GM18868 (cell line): ENCODE data around the gene CSPG4.
A peak's percentile ranks its signal among the peaks of the same experiment; 100 is the strongest.
"Not testable (repeated sequence)": the region's sequence is repeated elsewhere in the genome, so short reads cannot be mapped to it uniquely, and the experiment has no call there.

Source experiments
- ATAC-seq: cut with Tn5 transposase; IDR thresholded peaks from one replicate; pipeline ENCODE4 v1.9.1; 2021; ENCODE audit warnings: mild to moderate bottlenecking, moderate library complexity; ENCODE audit not compliant: unreplicated experiment

CSPG4 gene

GRCh38 chr15:75742346-75742745 is 29.7 kb upstream of the CSPG4 start:
- ATAC-seq, result not testable (repeated sequence)

DNA sequence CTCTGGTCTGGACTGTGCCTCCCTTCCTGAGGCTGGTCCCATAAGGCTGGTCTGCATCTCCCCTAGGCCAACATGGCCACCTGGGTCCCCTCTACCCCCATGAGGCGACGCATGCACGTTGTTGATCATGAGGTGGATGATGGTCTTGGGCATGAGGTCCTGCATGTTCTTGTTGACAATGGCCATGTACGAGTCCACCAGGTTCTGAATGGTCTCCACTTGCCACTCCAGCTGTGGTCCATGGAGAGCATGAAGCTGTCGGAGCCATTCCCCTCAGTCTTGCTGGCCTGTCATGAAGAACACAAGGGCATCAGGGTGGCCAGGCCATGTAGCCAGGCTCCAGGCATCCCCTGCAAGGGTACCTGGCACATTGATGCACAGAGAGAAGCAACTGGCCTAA is 27.1 kb upstream of the CSPG4 start:
- ATAC-seq, result no peak

DNA sequence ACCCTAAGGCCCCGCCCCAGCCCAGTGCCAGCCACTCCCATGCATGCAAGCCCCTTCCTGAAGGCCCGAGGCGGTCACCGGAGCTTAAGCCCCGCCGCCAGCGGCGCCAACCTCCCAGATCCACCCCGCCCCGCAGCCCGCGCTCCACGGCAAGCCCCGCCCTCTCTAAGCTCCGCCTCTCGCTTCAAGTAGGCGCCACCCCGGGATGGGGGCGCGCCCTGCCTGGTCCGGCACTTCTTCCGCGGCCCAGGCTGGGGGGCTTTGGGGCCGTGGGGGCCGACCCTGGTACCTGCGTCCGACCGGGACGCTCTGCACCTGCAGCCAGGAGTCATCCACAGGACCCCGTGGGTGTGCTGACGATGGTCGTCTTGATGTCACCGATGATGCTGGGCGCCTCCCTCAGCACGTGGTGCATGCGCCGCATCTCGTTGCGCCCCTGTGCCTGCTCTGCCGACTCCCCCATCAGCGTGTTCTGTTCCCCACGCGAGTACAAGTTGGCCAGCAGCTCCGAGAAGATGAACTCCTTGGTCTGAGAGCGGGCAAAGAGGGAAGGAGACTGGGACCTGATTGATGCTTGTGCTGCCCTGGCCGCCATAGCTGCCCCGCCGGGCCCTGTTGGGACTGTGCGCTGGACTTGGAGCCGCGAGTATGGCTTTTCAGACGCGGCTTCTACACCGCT is 26.1 kb upstream of the CSPG4 start:
- ATAC-seq, result peak; percentile 96

GRCh38 chr15:75738014-75738646 is 25.5 kb upstream of the CSPG4 start:
- ATAC-seq, result peak; percentile 22

DNA sequence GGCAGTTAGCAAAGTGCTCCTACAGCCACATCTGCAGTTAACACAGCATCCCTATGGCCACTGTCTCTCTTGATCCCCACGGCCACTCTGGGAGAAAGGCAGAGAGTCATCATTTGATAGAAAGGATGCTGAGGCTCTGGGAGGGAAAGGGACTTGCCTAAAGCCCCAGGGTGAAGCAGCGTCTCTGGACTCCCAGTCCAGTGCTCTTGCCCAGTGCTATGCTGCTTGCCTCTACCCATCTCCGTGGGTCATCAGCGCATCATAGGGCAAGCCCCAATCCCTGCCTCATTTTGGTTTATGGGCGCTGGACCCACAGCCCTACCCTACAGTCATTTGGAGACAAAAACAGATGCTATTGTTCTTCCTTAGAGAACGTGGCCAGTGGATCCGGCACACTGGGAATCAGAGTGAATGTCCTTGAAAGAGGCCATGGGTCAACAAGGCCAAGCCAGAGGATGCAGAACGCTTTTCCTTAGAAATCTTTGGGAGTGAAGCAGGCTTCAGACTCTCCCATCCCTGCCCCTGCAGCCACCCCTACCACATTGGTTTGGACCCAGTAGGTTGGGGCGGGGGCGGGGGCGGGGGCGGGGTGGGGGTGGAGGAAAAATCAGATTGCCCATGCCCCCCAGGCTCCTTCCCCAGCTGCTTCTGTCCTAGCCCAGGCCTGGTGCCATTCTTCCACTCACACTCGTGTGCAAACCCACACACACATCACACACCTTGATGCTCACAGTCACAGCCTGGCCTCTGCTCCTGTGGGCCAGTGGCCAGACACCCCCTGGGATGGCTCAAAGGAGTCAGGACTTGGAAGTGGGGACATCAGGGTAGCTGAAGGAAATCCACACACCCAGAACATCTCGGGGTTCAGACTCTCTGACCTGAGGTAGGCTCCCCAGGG is 24.7 kb upstream of the CSPG4 start:
- not testable (repeated sequence) for ATAC-seq

GRCh38 chr15:75736256-75736655 is 23.6 kb upstream of the CSPG4 start:
- ATAC-seq, result no peak

- ATAC-seq, result not testable (repeated sequence)
Measured at GRCh38 chr15:75734861-75735760, 22.5 kb upstream of the CSPG4 start.

DNA sequence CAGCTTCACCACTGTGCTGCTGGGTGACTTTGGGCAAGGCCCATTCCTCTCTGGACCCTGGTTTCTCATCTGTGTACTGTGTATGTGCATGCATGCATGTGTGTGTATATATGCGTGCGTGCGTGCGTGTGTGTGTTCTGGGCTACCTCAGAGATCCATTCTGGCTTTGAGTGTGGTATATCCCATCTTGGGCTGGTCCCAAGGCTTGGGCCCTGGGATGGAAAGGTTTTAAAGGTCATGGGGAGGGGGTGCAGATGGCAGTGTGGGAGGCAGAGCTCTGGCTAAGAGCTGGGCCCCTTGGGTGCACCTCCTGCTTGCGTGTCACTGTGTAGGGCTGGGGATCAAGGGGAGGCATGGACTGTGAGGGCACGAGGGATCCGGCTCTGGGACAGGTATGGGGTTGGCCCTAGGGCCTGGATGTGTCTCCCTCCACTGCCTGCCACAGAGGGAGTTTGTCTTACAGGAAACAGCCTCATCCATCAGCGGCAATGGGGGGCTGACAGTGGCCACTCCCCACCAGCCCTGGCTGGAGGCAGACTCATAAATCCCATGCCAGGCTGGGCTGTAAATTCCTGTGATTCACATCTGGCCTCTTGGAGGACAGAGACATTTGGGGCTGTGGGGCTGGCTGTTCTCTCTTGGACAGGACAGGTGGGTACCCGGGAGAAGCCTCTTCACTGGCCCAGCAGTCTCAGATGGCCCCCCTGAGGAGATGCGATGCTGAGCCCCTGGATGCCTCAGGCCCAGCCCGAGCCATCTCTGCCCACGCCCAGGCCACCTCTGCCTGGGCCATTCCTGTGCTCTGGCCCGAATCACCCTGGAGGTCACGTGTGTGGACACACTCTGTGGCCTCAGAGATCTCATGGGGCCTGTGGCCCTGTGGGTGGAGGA is 21.4 kb upstream of the CSPG4 start:
- no peak for ATAC-seq

DNA sequence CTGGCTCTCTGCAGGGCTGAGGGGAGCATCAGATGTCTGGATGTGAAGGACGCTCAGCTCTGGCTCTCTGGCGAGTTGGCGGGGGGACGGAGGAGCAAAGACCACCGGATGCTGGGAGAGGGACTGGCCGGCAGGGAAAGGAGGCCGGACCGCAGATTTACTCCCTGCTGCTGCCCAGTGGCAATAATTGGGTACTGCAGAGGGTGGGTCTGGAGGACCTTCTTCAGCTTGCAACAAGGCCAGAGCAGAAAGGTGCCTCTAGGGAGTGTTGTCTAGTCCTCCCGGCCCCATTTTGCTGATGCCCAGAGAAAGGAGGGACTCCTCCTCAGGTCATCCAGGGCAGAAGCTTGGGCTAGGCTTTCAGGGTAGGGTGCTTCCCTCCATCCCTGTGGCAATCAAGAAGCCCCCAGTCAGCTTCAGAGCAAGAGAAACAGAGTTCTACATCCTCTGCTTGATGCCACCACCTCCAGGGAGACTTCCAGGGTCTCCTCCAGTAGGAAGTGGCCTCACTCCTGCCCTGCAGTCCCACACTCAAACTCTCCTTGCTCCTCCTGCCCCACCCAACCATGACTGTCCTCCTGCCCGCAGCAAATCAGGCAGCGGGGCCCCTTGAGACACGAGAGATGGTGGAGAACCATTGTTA is 20.3 kb upstream of the CSPG4 start:
- ATAC-seq, result no peak

DNA sequence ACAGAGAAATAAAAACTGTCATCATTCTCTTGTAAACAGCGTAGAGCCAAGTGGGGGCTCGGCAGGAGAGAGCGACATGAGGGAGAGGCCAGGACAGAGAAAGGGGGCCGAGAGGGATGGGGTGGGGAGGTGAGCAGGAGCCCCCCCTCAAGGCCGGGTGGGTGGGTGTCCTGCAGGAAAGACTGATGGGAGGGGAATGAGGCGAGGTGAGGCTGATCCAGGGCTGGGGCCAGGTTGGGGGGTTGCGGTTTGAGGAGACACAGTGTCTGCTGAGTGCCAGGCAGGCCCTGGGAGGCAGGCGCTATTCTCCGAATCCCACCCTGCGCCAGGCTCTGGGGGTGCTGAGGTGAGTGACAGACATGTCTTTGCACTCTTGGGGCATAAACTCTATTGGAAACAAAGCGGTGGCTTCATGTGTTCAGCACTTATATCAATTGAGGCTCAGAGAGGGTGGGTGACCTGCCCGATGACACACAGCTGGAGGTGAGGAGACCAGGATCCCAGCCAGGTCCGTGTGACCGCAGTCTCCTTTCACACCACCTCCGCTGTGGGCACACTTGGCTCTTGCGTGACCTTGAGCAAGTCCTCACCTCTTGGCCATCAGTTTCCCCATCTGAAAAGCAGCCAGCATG is 19.6 kb upstream of the CSPG4 start:
- ATAC-seq, result no peak

DNA sequence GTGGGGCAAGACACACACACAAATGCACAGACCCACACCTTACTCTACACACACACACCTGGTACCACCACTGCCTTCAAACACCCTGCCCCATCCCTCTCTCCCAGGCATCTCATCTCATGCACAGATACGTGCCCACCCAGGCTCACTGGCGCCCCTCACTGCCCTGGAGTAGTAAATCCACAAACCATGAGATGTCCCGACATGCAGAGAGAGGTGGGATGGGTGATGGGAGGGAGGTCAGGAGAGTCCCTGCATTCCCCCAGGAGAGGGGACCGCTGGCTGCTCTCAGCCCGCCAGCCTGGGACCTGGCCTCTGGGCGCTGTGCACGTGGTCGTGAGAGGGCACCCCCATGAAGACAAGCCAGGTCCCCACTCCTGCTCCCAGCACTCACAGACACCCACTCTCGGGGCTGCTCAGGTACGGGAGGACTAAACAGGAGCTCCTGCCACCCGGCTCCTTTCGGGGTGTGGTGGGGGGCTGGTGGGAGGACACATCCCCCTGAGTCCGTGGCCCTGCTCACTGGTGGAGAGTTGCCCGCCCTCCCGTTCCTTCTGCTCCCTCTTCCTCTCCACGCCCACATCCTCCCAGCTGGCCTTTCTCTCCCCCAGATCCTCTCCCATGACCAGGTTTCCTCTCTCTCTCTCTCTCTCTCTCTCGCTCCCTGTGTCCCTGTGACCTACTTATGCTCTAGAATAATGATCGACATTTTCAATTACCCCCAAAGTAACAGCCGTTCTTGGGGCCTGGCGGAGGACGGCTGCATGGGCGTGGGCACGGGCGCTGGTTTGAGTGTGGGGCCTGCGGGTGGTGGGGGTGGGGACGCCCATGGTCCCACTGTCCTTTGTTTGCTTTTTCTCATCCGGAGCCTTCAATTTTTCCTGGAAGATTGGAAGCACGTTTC is 18.9 kb upstream of the CSPG4 start:
- no peak for ATAC-seq

- not testable (repeated sequence) for ATAC-seq
Measured at GRCh38 chr15:75730376-75731247, 18.0 kb upstream of the CSPG4 start.

DNA sequence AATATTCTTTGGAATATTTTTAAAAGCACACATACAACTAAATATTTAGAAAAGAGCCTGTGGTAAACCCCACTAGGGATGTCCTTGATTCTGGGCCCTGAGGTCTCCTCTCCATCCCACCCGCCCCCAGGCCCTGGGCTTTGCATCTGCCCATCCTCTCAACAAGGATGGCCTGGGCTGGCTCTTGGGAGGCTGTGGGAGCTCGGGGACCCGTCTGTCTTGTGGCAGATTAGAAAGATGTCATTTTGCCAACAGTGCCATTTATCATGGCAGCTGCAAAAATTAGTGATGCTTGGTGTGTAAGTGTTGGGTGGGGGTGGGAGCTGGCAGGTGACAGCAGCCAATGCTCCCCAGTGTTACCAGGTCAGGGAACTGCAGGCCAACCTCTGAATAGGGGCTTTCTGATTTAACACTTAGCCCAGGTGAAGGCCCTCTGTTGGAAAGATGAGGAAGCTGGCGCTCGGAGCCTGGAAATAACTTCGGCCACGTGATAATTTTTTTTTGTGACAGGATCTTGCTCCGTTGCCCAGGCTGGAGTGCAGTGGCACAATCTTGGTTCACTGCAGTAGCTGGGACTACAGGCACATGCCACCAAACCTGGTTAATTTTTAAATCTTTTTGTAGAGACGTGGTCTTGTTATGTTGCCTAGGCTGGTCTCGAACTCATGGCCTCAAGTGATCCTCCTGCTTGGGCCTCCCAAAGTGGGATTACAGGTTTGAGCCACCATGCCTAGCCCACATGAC is 16.9 kb upstream of the CSPG4 start:
- ATAC-seq, result no peak

GRCh38 chr15:75727851-75728715 is 15.4 kb upstream of the CSPG4 start:
- no peak for ATAC-seq

- ATAC-seq, result no peak
Measured at GRCh38 chr15:75727031-75727531, 14.4 kb upstream of the CSPG4 start.
